Measurements from ENCODE around the gene CAMK2D.

GRCh38 chr4:113694008-113694407 lies 67.5 kb downstream of the CAMK2D start:
- TF ChIP-seq POLR2A (IDR thresholded peaks at IDR 0.05; ENCODE audit: low read depth, low read length) (no peak), TAF1 (IDR thresholded peaks at IDR 0.05; ENCODE audit: low read depth, low read length) (no peak), POLR2AphosphoS5 (IDR thresholded peaks at IDR 0.05; ENCODE audit: low read depth, low read length) (no peak), POU2F2 (IDR thresholded peaks at IDR 0.05; ENCODE audit: low read depth, low read length) (no peak), SPI1 (IDR thresholded peaks at IDR 0.05; ENCODE audit: low read depth, low read length) (no peak), PAX5 (IDR thresholded peaks at IDR 0.05; ENCODE audit: insufficient read depth, low read length, severe bottlenecking) (no peak)
